ENCODE results near the gene FAXC.

FAXC gene

DNA sequence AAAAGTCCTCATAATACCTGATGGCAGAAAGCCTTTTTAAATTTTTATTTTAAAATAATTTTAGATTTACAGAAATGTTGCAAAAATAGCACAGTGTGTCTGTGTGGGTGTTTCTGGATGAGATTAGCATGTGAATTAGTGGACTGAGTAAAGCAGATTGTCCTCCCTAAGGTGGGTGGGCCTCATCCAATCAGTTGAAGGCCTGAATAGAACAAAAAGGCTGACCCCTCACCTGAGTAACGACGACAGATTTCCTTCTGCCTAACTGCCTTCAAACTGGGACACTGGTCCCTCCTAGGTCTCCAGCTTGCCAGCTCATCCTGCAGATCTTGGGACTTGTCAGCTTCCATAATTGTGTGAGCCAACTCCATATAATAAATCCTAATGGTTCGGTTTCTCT, 54.2 kb downstream of the FAXC start:
- TF ChIP-seq, protein P1, sequence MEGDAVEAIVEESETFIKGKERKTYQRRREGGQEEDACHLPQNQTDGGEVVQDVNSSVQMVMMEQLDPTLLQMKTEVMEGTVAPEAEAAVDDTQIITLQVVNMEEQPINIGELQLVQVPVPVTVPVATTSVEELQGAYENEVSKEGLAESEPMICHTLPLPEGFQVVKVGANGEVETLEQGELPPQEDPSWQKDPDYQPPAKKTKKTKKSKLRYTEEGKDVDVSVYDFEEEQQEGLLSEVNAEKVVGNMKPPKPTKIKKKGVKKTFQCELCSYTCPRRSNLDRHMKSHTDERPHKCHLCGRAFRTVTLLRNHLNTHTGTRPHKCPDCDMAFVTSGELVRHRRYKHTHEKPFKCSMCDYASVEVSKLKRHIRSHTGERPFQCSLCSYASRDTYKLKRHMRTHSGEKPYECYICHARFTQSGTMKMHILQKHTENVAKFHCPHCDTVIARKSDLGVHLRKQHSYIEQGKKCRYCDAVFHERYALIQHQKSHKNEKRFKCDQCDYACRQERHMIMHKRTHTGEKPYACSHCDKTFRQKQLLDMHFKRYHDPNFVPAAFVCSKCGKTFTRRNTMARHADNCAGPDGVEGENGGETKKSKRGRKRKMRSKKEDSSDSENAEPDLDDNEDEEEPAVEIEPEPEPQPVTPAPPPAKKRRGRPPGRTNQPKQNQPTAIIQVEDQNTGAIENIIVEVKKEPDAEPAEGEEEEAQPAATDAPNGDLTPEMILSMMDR (IDR thresholded peaks at IDR 0.05; ENCODE audit: low read depth, low read length, missing control alignments), result no peak
- no peak for DNase-seq (ENCODE audit: extremely low read depth, low read depth)
- H3K4me3 ChIP-seq (replicated peaks; ENCODE audit: low read depth, low read length), result no peak overlapping the region

DNA sequence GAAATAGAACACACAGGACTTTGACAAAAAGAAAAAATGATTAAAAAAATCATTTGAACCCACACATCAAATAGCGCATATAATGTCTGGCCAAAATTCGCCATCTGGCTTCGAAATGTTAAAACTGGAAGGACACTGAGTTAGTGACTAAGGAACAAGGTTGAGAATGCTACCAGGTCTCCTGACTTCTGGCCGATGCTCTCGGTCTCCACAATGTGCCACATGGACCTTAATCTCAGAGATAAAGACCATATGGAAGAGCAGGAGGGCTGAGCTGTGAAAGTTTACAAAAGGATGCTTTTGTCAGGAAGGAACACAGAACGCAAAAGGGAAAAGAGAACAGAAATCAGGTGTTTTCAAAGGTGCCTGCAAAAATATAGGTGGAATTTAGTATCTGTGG, 54.7 kb downstream of the FAXC start:
- DNase-seq (ENCODE audit: extremely low read depth, low read depth), result no peak
- H3K4me3 ChIP-seq (replicated peaks; ENCODE audit: low read depth, low read length), result no peak overlapping the region
- TF ChIP-seq, protein P1 (IDR thresholded peaks at IDR 0.05; ENCODE audit: low read depth, low read length, missing control alignments), result no peak

DNA sequence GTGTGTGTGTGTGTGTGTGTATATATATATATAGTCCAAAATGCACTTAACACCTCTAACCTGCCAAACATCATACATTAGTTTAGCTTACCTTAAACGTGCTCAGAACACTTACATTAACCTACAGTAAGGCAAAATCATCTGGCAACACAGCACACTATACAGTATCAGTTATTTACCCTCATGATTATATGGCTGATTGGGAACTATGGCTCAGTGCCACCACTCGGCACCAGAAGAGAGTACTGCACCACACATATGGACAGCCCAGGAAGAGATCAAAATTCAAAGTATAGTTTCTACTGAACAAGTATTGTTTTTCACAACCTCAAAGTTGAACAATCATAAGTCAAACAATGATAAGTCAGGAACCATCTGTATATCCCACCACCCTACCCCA, 59.8 kb downstream of the FAXC start:
- H3K4me3 ChIP-seq (replicated peaks; ENCODE audit: low read depth, low read length), result no peak overlapping the region
- TF ChIP-seq, protein P1 (IDR thresholded peaks at IDR 0.05; ENCODE audit: low read depth, low read length, missing control alignments), result no peak
- no peak for DNase-seq (ENCODE audit: extremely low read depth, low read depth)

DNA sequence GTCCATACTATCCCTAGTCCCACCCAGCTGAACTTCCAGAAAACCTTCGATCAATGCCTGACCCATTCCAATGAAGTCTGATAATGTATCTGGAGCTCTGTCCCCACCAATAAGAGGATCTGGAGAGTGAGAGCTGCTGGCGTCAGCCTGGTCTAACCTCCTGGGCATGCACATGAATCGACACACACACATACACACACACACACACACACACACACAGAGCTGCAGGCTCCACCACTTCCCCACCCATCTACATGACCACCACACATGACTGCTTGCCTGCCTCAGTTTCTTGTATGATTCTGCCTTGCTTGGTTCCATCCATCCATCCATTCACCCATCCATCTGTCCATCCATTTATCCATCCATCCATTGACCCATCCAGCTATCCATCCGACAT, 60.8 kb downstream of the FAXC start:
- no peak overlapping the region for H3K4me3 ChIP-seq (replicated peaks; ENCODE audit: low read depth, low read length)
- TF ChIP-seq, protein P1 (IDR thresholded peaks at IDR 0.05; ENCODE audit: low read depth, low read length, missing control alignments), result no peak
- DNase-seq (ENCODE audit: extremely low read depth, low read depth), result no peak

DNA sequence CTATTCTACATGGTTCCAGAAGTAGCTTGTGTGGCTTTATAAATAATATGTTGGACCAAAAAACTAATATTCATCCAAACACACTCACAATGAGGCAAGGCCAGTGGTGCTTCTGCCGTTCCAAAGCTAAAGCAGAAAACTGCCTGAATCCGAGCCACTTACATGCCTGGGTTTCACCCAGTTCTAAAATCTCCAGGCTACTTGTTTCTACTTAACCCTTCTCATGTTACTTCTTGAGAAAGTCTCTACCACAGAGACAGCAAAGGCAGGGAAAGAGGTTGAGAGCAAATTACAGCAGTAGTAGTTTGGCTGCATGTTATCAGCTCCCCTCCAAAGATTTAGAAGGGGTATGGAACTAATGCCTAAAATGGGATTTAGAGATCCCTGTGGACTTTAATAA, 62.0 kb downstream of the FAXC start:
- TF ChIP-seq, protein P1 (IDR thresholded peaks at IDR 0.05; ENCODE audit: low read depth, low read length, missing control alignments), result no peak
- H3K4me3 ChIP-seq (replicated peaks; ENCODE audit: low read depth, low read length), result no peak overlapping the region
- DNase-seq (ENCODE audit: extremely low read depth, low read depth), result no peak

DNA sequence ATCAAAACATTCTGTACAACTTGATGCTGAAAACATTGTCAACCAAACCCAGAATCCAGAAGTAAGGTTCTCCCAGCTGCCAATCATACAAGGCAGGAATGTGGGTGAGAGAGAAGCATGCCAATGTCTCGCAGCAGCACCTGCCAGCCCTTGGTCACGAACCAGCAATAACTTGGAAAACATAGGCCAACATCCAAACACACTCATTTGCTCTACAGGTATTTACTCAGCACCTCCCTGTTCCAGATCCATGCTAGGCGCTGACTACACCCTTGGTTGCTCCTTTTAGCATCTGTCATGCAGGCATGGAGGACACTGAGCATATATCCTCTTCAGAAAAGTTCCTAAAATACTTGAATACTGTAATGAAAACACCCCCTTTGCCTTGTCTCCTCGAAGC, 63.6 kb downstream of the FAXC start:
- no peak overlapping the region for H3K4me3 ChIP-seq (replicated peaks; ENCODE audit: low read depth, low read length)
- DNase-seq (ENCODE audit: extremely low read depth, low read depth), result no peak
- TF ChIP-seq, protein P1 (IDR thresholded peaks at IDR 0.05; ENCODE audit: low read depth, low read length, missing control alignments), result no peak

DNA sequence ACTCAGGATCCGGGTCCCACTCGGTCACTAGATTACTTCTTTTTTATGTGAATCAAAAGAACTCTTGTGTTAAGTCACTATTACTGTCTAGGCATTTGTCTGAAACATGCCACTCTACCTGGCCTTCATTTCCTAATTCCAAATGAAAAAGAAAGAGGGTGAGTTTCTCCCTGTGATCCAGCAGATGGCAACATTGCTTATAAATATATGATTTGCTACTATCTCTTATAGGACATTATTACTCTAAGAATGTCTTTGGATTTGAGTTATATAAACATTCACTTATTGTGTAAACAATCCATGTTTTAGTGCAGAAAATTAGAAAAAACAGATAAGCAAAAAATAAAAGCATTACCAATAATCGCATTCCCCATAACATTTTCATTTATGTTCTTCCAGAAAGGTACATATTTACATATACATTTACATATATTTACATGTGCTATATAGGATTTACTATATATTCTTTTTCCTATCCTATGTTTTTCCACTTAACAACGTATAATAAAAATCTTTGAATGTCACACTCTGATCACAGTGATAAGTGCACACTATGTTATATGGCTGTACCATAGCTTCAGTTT, 66.9 kb downstream of the FAXC start:
- no peak for DNase-seq (ENCODE audit: extremely low read depth, low read depth)
- no peak overlapping the region for H3K4me3 ChIP-seq (replicated peaks; ENCODE audit: low read depth, low read length)
- TF ChIP-seq, protein P1 (IDR thresholded peaks at IDR 0.05; ENCODE audit: low read depth, low read length, missing control alignments), result peak; percentile 50

Data from HFF-Myc (cell line).